22Rv1 (cell line): Measurements from ENCODE around the gene CPLANE1.

Experiments
- H3K27ac ChIP-seq: fragments of 450-650 bp; 2 replicates; pipeline ENCODE4 v1.5.1; 2017
- ZFX ChIP-seq: fragments of 450-650 bp; IDR thresholded peaks from 2 replicates; pipeline ENCODE4 v1.6.1; 2017; ENCODE audit warnings: antibody characterized with exemption, borderline replicate concordance
- TF ChIP-seq, protein P1 (sequence below): fragments of 450-650 bp; IDR thresholded peaks from 2 replicates; pipeline ENCODE4 v1.5.1; 2017; ENCODE audit warnings: mild to moderate bottlenecking

The CPLANE1 gene

DNA sequence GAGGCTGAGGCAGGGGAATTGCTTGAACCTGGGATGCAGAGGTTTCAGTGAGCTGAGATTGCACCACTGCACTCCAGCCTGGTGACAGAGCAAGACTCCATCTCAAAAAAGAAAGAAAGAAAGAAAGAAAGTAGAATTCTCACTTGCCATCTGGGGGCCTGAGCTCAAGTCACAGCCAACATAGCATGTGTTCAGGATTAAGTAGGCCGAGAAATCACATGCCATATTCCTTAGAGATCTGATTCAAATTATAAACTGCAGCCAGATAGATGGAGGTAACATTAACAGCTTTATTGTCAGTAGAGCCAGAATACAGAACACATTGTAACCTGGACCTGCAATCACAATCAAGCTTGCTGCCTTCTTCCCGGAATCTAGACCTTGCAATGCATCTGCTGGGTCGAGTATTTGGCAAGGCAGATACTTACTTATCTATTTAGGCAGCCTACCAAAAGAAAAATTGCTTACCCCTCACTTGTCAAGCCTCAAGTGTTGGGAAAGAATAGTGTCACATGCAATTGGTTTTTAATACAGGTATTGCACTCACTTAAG lies 173.7 kb downstream of the CPLANE1 start:
- TF ChIP-seq ZFX = no peak
- TF ChIP-seq, protein P1, sequence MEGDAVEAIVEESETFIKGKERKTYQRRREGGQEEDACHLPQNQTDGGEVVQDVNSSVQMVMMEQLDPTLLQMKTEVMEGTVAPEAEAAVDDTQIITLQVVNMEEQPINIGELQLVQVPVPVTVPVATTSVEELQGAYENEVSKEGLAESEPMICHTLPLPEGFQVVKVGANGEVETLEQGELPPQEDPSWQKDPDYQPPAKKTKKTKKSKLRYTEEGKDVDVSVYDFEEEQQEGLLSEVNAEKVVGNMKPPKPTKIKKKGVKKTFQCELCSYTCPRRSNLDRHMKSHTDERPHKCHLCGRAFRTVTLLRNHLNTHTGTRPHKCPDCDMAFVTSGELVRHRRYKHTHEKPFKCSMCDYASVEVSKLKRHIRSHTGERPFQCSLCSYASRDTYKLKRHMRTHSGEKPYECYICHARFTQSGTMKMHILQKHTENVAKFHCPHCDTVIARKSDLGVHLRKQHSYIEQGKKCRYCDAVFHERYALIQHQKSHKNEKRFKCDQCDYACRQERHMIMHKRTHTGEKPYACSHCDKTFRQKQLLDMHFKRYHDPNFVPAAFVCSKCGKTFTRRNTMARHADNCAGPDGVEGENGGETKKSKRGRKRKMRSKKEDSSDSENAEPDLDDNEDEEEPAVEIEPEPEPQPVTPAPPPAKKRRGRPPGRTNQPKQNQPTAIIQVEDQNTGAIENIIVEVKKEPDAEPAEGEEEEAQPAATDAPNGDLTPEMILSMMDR = no peak
- no peak overlapping the region for H3K27ac ChIP-seq

DNA sequence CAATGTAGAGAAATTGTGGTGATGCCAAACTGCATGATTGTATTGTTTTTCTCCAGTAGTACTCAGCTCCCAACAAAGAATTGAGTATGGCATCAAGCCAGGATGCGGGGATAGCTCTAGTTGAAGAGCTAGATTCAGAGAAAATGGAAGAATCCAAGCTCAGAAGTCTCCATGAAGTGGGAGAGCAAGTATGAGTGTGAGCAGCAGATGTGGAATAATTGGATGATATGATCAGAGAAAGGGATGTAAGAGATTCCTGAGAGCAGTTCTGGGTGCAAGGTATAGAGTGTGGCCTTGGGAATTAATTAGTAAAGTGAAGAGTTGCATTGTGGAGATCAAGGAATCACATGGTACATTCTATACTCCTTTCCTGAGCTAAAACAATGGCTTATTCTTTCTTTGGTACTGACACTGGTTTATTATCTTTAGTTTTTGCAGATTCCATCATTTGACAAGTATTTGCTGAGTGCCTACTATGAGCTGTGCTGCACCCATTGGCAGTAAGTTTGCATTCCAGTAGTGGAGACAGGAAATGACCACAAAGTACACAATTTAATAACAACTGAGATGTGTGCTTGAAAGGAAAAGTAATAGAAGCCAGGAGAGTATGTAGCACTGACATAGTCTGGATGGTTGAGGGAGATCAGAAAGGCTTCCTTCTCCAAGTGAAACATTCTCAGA lies 177.1 kb downstream of the CPLANE1 start:
- TF ChIP-seq ZFX = no peak
- TF ChIP-seq, protein P1 = no peak
- H3K27ac ChIP-seq = no peak overlapping the region

DNA sequence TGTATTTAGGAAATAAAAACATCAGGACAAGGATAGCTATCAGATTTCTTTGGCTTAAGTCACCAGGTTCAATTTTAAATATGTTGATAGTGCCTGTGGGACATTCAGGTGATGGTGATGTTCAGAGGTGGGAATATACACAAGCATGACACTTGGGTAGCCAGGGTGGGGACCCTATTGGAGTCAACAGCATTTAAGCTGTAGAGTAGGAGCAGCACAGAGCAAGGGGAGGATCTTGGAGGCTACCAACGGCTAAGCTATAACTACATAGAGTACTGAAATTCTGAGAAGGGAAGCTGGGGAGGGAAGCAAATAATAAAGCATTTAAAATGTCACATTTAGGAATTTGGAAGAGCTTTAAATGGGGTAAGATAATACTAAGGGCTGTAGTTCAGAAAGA lies 177.7 kb downstream of the CPLANE1 start:
- TF ChIP-seq ZFX = no peak
- TF ChIP-seq, protein P1 = no peak
- H3K27ac ChIP-seq = no peak overlapping the region

DNA sequence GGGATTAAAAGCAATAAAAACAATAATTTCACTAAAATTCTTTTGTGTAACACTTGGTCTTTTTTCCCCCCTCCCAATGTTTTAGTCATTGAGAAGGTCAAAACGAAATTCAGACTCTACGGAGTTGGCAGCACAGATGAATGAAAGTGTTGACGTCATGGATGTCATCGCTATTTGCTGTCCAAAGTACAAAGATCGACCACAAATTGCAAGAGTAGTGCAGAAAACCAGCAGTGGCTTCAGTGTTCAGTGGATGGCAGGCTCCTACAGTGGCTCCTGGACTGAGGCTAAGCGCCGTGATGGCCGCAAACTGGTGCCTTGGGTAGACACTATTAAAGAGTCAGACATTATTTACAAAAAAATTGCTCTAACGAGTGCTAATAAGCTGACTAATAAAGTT lies 184.7 kb downstream of the CPLANE1 start:
- TF ChIP-seq, protein P1 = no peak
- no peak for TF ChIP-seq ZFX
- H3K27ac ChIP-seq = no peak overlapping the region

DNA sequence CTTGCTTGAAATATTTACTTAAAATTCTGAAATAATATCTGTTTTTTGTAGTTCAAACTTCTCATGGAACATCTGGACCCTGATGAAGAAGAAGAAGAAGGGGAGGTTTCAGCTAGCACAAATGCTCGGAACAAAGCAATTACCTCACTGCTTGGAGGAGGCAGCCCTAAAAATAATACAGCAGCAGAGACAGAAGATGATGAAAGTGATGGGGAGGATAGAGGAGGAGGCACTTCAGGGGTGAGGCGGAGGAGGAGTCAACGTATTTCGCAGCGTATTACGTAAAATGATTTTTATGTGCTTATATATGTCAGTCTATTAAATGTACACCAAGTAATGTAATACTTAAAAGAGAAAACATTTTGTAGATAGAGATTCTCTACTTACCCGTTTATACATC lies 185.4 kb downstream of the CPLANE1 start:
- no peak overlapping the region for H3K27ac ChIP-seq
- no peak for TF ChIP-seq ZFX
- TF ChIP-seq, protein P1 = no peak

DNA sequence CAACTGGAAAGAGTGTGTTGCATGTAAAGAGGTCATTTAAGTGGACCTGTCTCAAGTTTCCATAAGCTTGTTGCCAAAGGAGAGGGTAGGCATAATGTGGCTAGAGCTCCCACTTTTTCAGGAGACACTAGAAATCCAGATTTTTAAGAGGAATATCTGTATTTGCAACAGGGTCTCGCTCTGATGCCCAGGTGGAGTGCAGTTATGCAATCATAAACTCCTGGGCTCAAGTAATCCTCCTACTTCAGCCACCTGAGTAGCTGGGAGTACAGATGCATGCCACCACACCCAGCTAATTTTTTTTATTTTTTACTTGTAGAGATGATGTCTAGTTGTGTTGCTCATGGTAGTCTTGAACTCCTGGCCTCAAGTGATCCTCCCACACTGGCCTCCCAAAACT lies 189.1 kb downstream of the CPLANE1 start:
- no peak for TF ChIP-seq ZFX
- TF ChIP-seq, protein P1 = no peak
- H3K27ac ChIP-seq = no peak overlapping the region

DNA sequence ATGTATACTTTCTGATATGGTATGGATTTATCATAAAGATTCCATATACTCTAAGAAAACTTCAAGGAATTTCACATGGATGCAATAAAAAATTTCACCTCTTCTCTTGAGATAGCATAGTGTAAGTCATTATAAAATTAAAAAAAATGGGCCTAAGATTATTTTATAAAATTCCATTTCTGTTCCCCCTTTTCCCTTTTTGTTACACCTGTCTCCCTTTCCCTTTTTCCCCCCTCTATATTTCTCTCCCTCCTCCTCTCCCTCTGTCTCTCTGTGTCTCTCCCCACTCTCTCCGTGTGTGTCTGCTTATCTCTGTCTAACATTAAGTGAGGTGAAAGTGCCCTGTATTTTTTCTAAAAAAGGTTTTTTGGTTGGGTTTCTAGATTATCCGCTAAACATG lies 192.4 kb downstream of the CPLANE1 start:
- no peak overlapping the region for H3K27ac ChIP-seq
- no peak for TF ChIP-seq ZFX
- TF ChIP-seq, protein P1 = no peak
